ENCODE results near the gene P2RX6.

DNA sequence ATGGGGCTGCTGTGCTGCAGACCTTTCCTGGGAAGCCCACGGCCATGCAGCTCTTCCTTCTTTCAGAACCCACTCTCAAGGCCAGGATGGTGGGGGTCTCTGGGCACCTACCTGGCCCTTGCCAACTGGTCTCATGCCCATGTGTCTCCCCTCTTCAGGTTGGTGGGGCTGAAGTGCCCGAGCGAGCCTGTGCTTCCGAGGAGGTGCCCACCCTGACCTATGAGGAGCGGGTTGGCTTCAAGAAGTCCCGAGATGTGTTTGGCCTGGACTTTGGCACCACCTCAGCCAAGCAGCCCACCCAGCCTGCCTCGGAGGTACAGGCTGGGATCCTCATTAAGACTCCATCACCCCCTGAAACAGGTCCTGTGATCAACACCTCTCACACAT lies 22.9 kb upstream of the P2RX6 start:
- TF ChIP-seq, protein P1, sequence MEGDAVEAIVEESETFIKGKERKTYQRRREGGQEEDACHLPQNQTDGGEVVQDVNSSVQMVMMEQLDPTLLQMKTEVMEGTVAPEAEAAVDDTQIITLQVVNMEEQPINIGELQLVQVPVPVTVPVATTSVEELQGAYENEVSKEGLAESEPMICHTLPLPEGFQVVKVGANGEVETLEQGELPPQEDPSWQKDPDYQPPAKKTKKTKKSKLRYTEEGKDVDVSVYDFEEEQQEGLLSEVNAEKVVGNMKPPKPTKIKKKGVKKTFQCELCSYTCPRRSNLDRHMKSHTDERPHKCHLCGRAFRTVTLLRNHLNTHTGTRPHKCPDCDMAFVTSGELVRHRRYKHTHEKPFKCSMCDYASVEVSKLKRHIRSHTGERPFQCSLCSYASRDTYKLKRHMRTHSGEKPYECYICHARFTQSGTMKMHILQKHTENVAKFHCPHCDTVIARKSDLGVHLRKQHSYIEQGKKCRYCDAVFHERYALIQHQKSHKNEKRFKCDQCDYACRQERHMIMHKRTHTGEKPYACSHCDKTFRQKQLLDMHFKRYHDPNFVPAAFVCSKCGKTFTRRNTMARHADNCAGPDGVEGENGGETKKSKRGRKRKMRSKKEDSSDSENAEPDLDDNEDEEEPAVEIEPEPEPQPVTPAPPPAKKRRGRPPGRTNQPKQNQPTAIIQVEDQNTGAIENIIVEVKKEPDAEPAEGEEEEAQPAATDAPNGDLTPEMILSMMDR (IDR thresholded peaks at IDR 0.05): no peak
- TF ChIP-seq POLR2A (IDR thresholded peaks at IDR 0.05): no peak

Data from right lobe of liver (tissue), 4 donors.